ENCODE data around the gene C1QTNF4.
"Not testable (repeated sequence)": the region's sequence is repeated elsewhere in the genome, so short reads cannot be mapped to it uniquely, and the experiment has no call there.

C1QTNF4 gene

GRCh38 chr11:47593934-47594855 lies at the start of gene C1QTNF4:
Gene C1QTNF4 (minus strand): TSS chr11:47594411. CDS start chr11:47590810, 3,601 bp downstream.
- no peak for DNase-seq

GRCh38 chr11:47642099-47642855 lies 48.1 kb upstream of the C1QTNF4 start, which contains the start of gene MTCH2:
Gene MTCH2 (minus strand): TSS chr11:47642559. CDS start chr11:47642465, 94 bp downstream.
- DNase-seq: peak; percentile 94

- DNase-seq: no peak
Measured at GRCh38 chr11:47641600-47642098, 47.4 kb upstream of the C1QTNF4 start.

GRCh38 chr11:47640506-47640905 lies 46.3 kb upstream of the C1QTNF4 start:
- DNase-seq: not testable (repeated sequence)

- DNase-seq: not testable (repeated sequence)
Measured at GRCh38 chr11:47636331-47636730, 42.1 kb upstream of the C1QTNF4 start.

- DNase-seq: no peak
Measured at GRCh38 chr11:47631473-47631872, 37.3 kb upstream of the C1QTNF4 start.

- no peak for DNase-seq
Measured at GRCh38 chr11:47628026-47628425, 33.8 kb upstream of the C1QTNF4 start.

GRCh38 chr11:47626234-47626633 lies 32.0 kb upstream of the C1QTNF4 start:
- no peak for DNase-seq

- no peak for DNase-seq
Measured at GRCh38 chr11:47620836-47621378, 26.7 kb upstream of the C1QTNF4 start.

- no peak for DNase-seq
Measured at GRCh38 chr11:47617417-47617809, 23.2 kb upstream of the C1QTNF4 start.

GRCh38 chr11:47616726-47617416 lies 22.7 kb upstream of the C1QTNF4 start:
- DNase-seq: no peak

- no peak for DNase-seq
Measured at GRCh38 chr11:47615249-47615648, 21.0 kb upstream of the C1QTNF4 start.

GRCh38 chr11:47611348-47611794 lies 17.2 kb upstream of the C1QTNF4 start:
- no peak for DNase-seq

- no peak for DNase-seq
Measured at GRCh38 chr11:47609675-47610074, 15.5 kb upstream of the C1QTNF4 start.

- no peak for DNase-seq
Measured at GRCh38 chr11:47607380-47607779, 13.2 kb upstream of the C1QTNF4 start.

GRCh38 chr11:47606731-47607130 lies 12.5 kb upstream of the C1QTNF4 start:
- DNase-seq: no peak

GRCh38 chr11:47605921-47606320 lies 11.7 kb upstream of the C1QTNF4 start:
- DNase-seq: no peak

GRCh38 chr11:47603295-47603694 lies 9.1 kb upstream of the C1QTNF4 start:
- DNase-seq: no peak

- no peak for DNase-seq
Measured at GRCh38 chr11:47599902-47600301, 5.7 kb upstream of the C1QTNF4 start.

GRCh38 chr11:47595967-47596366 lies 1.8 kb upstream of the C1QTNF4 start:
- DNase-seq: no peak

- no peak for DNase-seq
Measured at GRCh38 chr11:47595029-47595428, 818 bp upstream of the C1QTNF4 start.

- DNase-seq: no peak
Measured at GRCh38 chr11:47593492-47593933, 698 bp downstream of the C1QTNF4 start.
